Measurements from ENCODE around the gene SLC22A1. TPM values are rescaled to one million over a fixed set of nuclear protein-coding genes. Genes with fewer than 3 reads are reported as not detected.

SLC22A1 gene
- total and polyA plus RNA-seq, 11 donors: 0.10 to 1.4 (median 0.32) TPM; not detected in 4

- no peak overlapping the region for H3K27ac ChIP-seq
- H3K9me3 ChIP-seq: peaks cover 0 to 19% (median 0%) of the 10 kb centered on the region in 12 donors
- 85 to 93% (median 87%) methylated on average over 1 of the region's 1 CpG for WGBS, 4 donors
- no peak overlapping the region for H3K4me3 ChIP-seq
- TF ChIP-seq CTCF (IDR thresholded peaks at IDR 0.05): no peak
- TF ChIP-seq POLR2A (IDR thresholded peaks at IDR 0.05): no peak
- intact Hi-C loops (cut with DNase I): no loop called here
- H3K27me3 ChIP-seq: no peaks in the 10 kb centered on the region
- DNase-seq (no peak), ATAC-seq (no peak)
- H3K4me1 ChIP-seq: peaks cover 0 to 4% (median 0%) of the 10 kb centered on the region in 12 donors
- H3K36me3 ChIP-seq: no peaks in the 10 kb centered on the region
These were observed 35.2 kb downstream of the SLC22A1 start for GRCh38 chr6:160156842-160157241.

- DNase-seq (no peak), ATAC-seq (no peak)
- Histone ChIP-seq H3K4me1 (peaks cover 0 to 4% (median 0%) of the 10 kb centered on the region in 12 donors), H3K9me3 (no peaks in the 10 kb centered on the region), H3K4me3 (no peak overlapping the region), H3K36me3 (no peaks in the 10 kb centered on the region), H3K27me3 (no peaks in the 10 kb centered on the region), H3K27ac (no peak overlapping the region)
- intact Hi-C loops (cut with DNase I): no loop called here
- 52 to 73% (median 66%) methylated on average over 6 of the region's 6 CpGs for WGBS, 4 donors
- TF ChIP-seq CTCF (IDR thresholded peaks at IDR 0.05) (no peak), POLR2A (IDR thresholded peaks at IDR 0.05) (no peak)
These were observed 38.8 kb downstream of the SLC22A1 start for GRCh38 chr6:160160450-160160849.

- no peak for DNase-seq
- Histone ChIP-seq H3K4me3 (no peak overlapping the region), H3K27ac (no peak overlapping the region), H3K27me3 (no peaks in the 10 kb centered on the region), H3K36me3 (no peaks in the 10 kb centered on the region), H3K4me1 (peaks cover 0 to 4% (median 0%) of the 10 kb centered on the region in 12 donors), H3K9me3 (no peaks in the 10 kb centered on the region)
- no peak for TF ChIP-seq POLR2A (IDR thresholded peaks at IDR 0.05)
- no peak for TF ChIP-seq CTCF (IDR thresholded peaks at IDR 0.05)
- WGBS, 4 donors: 80 to 84% (median 81%) methylated on average over 14 to 15 of the region's 15 CpGs
- no peak for ATAC-seq
- intact Hi-C loops (cut with DNase I): no loop called here
These were observed 39.5 kb downstream of the SLC22A1 start for GRCh38 chr6:160160929-160161646.

GRCh38 chr6:160161647-160161986, 40.0 kb downstream of the SLC22A1 start:
- 50 to 68% (median 60%) methylated on average over 1 to 5 of the region's 5 CpGs for WGBS, 4 donors
- DNase-seq (no peak), ATAC-seq (no peak)
- Histone ChIP-seq H3K27ac (no peak overlapping the region), H3K4me1 (peaks cover 0 to 4% (median 0%) of the 10 kb centered on the region in 12 donors), H3K9me3 (no peaks in the 10 kb centered on the region), H3K27me3 (no peaks in the 10 kb centered on the region), H3K4me3 (no peak overlapping the region), H3K36me3 (no peaks in the 10 kb centered on the region)
- no peak for TF ChIP-seq CTCF (IDR thresholded peaks at IDR 0.05)
- no peak for TF ChIP-seq POLR2A (IDR thresholded peaks at IDR 0.05)
- intact Hi-C loops (cut with DNase I): no loop called here
